ENCODE measurements around the gene SPDYE16.

GRCh38 chr7:76514926-76515771 is 27.9 kb downstream of the SPDYE16 start:
- TF ChIP-seq CTCF (IDR thresholded peaks at IDR 0.05; ENCODE audit: borderline replicate concordance, extremely low read depth, low read length, poor library complexity, severe bottlenecking) (no peak), EZH2 (IDR thresholded peaks at IDR 0.05; ENCODE audit: borderline replicate concordance, low read depth, low read length, severe bottlenecking) (no peak)

Data from DND-41 (cell line).